Motor neuron (in vitro differentiated cells): ENCODE data around the gene ADM2. TPM values are rescaled to one million over a fixed set of nuclear protein-coding genes. Genes with fewer than 3 reads are reported as not detected.

Experiments used
- ATAC-seq, 8 experiments: fragments of 200-7000 bp; cut with Tn5 transposase; replicated peaks in 6 of 8; 2 replicates each; pipeline ENCODE4 v1.8.0; 2021; ENCODE audit warnings: mild to moderate bottlenecking in 8 of 8, moderate library complexity in 8 of 8
- H3K27ac ChIP-seq, 2 donors: fragments of 250-450 bp; sonication (Bioruptor Pico); 2 replicates each; pipeline ENCODE4 v1.9.0; 2021; ENCODE audit warnings: antibody characterized with exemption in 2 of 2, mild to moderate bottlenecking in 2 of 2, moderate library complexity in 1 of 2
- H3K4me1 ChIP-seq, 2 donors: fragments of 250-450 bp; sonication (Bioruptor Pico); replicated peaks in 1 of 2; 2 replicates each; pipeline ENCODE4 v1.6.1; 2021; ENCODE audit warnings: antibody characterized with exemption in 2 of 2, mild to moderate bottlenecking in 2 of 2, moderate library complexity in 1 of 2
- H3K4me3 ChIP-seq, 5 donors: fragments of 250-450 bp; sonication (Bioruptor Pico); 2 replicates each; pipeline ENCODE4 v1.9.0; 2021; ENCODE audit warnings: antibody characterized with exemption in 5 of 5, mild to moderate bottlenecking in 5 of 5, moderate library complexity in 4 of 5
- WGBS, 10 experiments: fragments of 450-650 bp; shearing (Covaris generic); methylation state at CpG; one replicate each; pipeline ENCODE4 v1.0.0; 2022; 5-methylcytosine and 5-hydroxymethylcytosine counted together
- in situ Hi-C, 9 experiments: fragments of 400-800 bp; cut with MboI; loops; one replicate each; pipeline ENCODE4 v1.15.0; 2021; ENCODE audit warnings: low sequenced_read_pairs in 9 of 9, low pct_unique_long_range_greater_than_20kb in 2 of 9; ENCODE audit not compliant: unreplicated experiment in 9 of 9
- total RNA-seq, 8 experiments: library from RNA; unstranded; fragments of 300-600 nt; gene quantifications; 2 replicates each; pipeline versions ENCODE4 v1.2.3 to v1.2.4, GENCODE V29; 2022

Gene ADM2
- total RNA-seq, 8 experiments from 2014 or later: 0.09 to 7.6 (median 1.2) TPM

DNA sequence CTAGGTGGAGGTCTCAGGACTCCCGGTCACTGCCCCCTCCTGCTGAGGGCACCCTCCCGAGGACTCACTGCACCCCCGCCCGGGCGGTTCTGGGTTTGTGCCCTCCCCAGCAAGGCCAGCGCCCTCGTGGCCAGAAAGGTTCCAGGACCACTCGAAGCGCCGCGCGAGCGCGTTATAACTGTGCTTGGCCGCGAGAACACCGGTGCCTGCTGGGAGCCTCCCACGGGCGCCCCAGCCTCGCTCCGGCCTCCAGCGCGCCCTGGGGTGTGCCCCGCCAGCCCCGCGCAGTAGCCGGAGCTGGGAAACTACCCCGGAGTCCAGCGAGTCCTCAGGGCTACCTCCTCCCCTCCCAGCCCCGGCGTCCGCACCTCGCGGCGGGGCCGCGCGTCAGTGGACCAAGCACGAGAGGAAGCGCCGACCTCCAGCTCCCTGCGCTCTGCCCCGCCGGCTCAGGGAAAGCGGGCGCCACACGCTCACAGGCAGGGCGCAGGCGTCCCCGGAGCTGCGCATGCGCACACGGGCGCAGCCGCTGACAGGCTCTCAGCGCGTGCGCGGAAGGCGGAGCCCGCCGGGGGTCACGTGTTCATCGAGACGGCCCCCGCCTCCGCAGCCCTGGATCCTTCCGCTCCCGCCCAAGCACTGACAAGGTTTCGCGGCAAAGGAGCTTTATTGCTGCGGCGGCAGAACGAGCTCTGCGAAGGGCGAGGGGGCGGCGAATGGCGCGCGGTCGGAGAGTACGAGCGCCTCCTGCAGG is 43.9 kb downstream of the ADM2 start, which contains the start of gene SCO2:
SCO2 (minus strand) TSS at position 495 of the 754 bp plus-strand sequence. CDS start 1,187 bp downstream, outside the sequence.
- Histone ChIP-seq H3K27ac (peak within 1 kb of the TSS; percentile 87 to 89), H3K4me1 (peaks cover 15 to 16% of the 10 kb centered on the region in 2 donors), H3K4me3 (peak within 1 kb of the TSS; percentile 58 to 79 (median 69))
- in situ Hi-C loops: no loop called here
- ATAC-seq: peak; percentile 40 to 79 (median 68)
- no CpG with 5 or more reads among the region's 84 CpGs for WGBS, 10 experiments

GRCh38 chr22:50525858-50526107 is 44.4 kb downstream of the ADM2 start:
- H3K27ac ChIP-seq: peak overlapping the region; percentile 87 to 89
- peak overlapping the region; percentile 58 to 79 (median 69) for H3K4me3 ChIP-seq
- ATAC-seq: peak in 3 of 8 experiments; percentile 63 to 71 (median 64)
- no CpG with 5 or more reads among the region's 33 CpGs for WGBS, 10 experiments
- peaks cover 19 to 21% of the 10 kb centered on the region in 2 donors for H3K4me1 ChIP-seq
- in situ Hi-C loops: no loop called here

DNA sequence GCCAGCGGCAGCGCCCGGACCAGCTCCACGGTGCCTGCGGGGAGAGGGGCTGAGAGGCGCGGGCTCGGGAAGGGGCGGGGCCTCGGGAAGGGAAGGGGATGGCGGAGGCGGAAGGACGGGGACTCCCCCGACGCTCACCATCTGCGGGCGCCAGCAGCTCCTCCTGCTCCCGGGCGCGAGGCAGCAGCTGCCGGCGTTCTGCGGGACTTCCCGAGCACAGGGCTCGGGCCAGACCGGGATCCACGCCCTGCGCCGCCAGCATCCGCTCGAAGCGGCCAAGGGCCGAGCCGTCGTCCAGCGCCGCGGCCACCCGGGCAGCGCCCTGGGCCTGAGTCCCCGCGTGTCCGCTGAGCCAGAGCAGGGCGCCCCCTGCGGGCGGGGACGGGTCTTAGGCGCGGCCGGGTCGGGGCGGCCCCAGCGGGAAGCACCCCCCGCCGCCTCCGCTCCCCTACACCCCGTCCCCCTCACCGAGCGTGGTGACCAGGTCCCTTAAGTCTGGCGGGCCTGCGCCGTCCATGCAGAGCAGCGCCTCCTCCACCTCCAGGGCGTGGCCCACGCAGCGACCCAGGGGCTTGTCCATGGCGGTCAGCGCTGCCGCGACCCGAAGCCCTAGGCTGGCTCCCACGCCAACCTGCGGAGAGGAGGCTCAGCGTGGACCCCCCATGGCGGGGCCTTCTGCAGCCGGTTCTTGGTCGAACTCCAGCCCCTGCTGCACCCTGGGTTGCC is 44.9 kb downstream of the ADM2 start:
- Histone ChIP-seq H3K27ac (peak overlapping the region; percentile 87 to 89), H3K4me1 (peaks cover 23 to 26% of the 10 kb centered on the region in 2 donors), H3K4me3 (peak overlapping the region; percentile 58 to 79 (median 69))
- WGBS, 10 experiments: 0 to 2% methylated on average over 2 to 12 of the region's 77 CpGs; no CpG with 5 or more reads in 8 of the 10 experiments
- in situ Hi-C loops: no loop called here
- ATAC-seq: peak; percentile 12 to 73 (median 40)

DNA sequence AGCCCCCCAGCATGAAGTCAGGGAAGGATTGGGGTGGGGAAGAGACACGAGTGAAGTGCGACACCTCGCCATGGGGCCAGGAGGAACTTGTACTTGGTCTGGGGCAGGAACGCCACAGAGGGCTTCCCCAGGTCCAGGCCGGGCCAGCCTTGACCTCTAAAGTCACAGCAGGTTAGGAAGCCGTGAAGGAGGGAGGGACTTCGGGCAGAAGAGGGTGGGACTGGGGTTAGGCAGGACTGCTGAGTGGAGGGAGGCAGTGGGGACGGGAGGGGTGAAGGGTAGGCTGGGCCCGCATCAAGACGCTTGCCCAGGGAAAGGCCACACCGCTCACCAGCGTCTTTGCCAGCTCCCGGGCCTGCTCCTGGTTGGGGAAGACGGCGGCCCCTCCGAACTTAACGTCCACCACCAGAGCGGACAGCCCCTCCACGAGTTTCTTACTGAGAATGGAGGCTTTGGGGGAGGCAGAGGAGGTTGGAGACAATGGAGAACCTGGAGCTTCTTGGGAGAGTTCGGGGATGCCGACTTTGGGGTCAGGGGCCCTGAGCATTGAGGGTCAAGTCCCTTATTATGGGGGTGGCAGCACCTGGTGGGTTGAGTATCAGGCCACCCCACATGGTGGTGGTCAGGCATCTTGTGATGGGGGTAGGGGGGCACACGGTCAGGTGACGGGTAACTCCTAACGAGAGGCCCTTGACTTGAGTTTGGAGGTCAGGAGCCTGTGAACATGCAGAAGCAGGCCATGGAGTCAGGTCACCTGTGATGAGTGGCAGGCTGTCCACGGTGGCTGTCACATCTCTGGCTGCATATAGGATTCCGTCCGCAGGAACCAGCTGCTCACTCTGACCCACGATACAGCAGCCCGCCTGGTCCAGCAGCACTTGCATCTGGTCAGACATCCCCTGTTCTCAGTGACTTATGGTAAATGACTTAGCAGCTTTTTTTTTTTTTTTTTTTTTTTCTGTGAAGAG is 45.8 kb downstream of the ADM2 start:
- Histone ChIP-seq H3K4me3 (peak overlapping the region; percentile 58 to 79 (median 69)), H3K4me1 (peaks cover 26 to 34% of the 10 kb centered on the region in 2 donors), H3K27ac (peak overlapping the region; percentile 87 to 89)
- peak in 2 of 8 experiments; percentile 0 for ATAC-seq
- in situ Hi-C loops: no loop called here
- WGBS, 10 experiments: 0 to 92% (median 62%) methylated on average over 1 to 5 of the region's 29 CpGs; no CpG with 5 or more reads in 4 of the 10 experiments

GRCh38 chr22:50527921-50528681 is 46.8 kb downstream of the ADM2 start:
- Histone ChIP-seq H3K4me3 (no peak overlapping the region), H3K4me1 (peaks cover 29 to 40% of the 10 kb centered on the region in 2 donors), H3K27ac (no peak overlapping the region)
- WGBS, 10 experiments: 84 to 100% (median 93%) methylated on average over 1 to 7 of the region's 18 CpGs; no CpG with 5 or more reads in 1 of the 10 experiments
- in situ Hi-C loops: no loop called here
- no peak for ATAC-seq

DNA sequence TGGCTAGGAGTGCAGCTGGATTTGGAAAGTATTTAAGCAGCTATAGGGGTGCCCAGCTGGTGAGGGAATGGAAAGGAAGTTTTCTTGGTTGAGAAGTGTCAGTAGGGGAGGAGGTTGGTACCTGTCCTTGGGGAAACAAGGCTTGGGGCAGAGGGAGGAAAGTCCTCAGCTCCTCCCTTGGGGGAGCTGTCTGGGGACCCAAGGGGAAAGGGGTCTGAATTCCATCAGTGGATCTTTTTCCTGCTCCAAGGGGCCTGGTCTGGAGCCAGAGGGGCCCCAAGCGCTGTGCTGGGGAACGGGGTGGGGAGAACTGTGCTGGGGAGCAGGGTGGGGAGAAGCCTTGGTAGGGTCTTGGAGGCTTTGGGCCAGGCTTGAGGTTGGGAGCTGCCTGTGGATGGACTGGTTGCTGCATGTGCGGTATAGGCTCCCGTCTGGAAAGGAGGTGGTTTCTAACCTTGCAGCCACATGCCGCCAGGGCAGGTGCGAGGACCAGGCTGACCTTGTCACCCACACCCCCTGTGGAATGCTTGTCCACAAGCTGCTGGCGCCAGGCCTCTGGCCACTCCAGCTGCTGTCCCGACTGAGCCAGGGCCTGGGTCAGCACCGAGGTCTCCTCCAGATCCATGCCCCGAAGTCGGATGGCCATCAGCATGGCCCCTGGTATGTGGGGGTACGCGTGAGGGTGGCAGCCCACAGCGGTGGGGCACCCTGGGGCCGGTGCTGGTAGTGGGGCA is 47.5 kb downstream of the ADM2 start:
- Histone ChIP-seq H3K27ac (no peak overlapping the region), H3K4me1 (peaks cover 29 to 40% of the 10 kb centered on the region in 2 donors), H3K4me3 (peak overlapping the region in 1 of 5 donors; percentile 44)
- in situ Hi-C loops: no loop called here
- WGBS, 10 experiments: 20 to 42% (median 20%) methylated on average over 1 to 8 of the region's 15 CpGs; no CpG with 5 or more reads in 7 of the 10 experiments
- ATAC-seq: no peak

- H3K27ac ChIP-seq: no peak overlapping the region
- no peak for ATAC-seq
- in situ Hi-C loops: no loop called here
- H3K4me3 ChIP-seq: peak overlapping the region in 2 of 5 donors; percentile 27 to 44
- 31% methylated on average over 11 of the region's 50 CpGs; no CpG with 5 or more reads in 9 of the 10 experiments for WGBS, 10 experiments
- H3K4me1 ChIP-seq: peaks cover 27 to 36% of the 10 kb centered on the region in 2 donors
Measured at GRCh38 chr22:50529416-50529896, 48.1 kb downstream of the ADM2 start.

GRCh38 chr22:50529897-50530579 is 48.7 kb downstream of the ADM2 start, which contains the start of gene TYMP:
Gene TYMP (minus strand): TSS chr22:50530012. CDS start chr22:50529709, 303 bp downstream.
- Histone ChIP-seq H3K27ac (no peak within 1 kb of the TSS), H3K4me3 (peak within 1 kb of the TSS in 3 of 5 donors; percentile 27 to 44 (median 36)), H3K4me1 (peaks cover 24 to 33% of the 10 kb centered on the region in 2 donors)
- in situ Hi-C loops: no loop called here
- ATAC-seq: peak in 5 of 8 experiments; percentile 7 to 29 (median 10)
- WGBS, 10 experiments: 20% methylated on average over 1 of the region's 92 CpGs; no CpG with 5 or more reads in 9 of the 10 experiments

DNA sequence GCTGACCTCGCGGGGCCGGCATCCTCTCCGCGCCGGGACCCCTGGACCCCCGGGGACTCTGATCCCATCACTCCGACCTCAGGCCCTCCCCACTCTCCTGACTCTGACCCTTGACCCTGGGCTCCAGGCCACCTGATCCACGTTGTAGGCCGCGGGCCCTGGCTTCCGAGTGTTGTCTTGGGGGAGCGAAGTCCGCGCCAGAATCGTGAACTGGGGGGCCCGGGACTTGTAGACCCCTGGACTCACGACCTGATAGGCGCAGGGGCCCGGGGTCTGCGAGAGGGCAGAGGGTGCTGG is 49.2 kb downstream of the ADM2 start:
- 20% methylated on average over 1 of the region's 21 CpGs; no CpG with 5 or more reads in 9 of the 10 experiments for WGBS, 10 experiments
- no peak for ATAC-seq
- Histone ChIP-seq H3K4me1 (peaks cover 24 to 33% of the 10 kb centered on the region in 2 donors), H3K27ac (no peak overlapping the region), H3K4me3 (peak overlapping the region in 3 of 5 donors; percentile 27 to 44 (median 36))
- in situ Hi-C loops: no loop called here

GRCh38 chr22:50530877-50531545 is 49.7 kb downstream of the ADM2 start:
- Histone ChIP-seq H3K27ac (no peak overlapping the region), H3K4me1 (peaks cover 24 to 33% of the 10 kb centered on the region in 2 donors), H3K4me3 (peak overlapping the region in 3 of 5 donors; percentile 27 to 44 (median 36))
- peak in 4 of 8 experiments; percentile 0 to 17 (median 4) for ATAC-seq
- in situ Hi-C loops: no loop called here
- WGBS, 10 experiments: 1% methylated on average over 15 of the region's 53 CpGs; no CpG with 5 or more reads in 9 of the 10 experiments
